ENCODE data around the gene TYR.
"Not testable (repeated sequence)": the region's sequence is repeated elsewhere in the genome, so short reads cannot be mapped to it uniquely, and the experiment has no call there.

The TYR gene

GRCh38 chr11:89338073-89338472 lies 160.4 kb downstream of the TYR start:
- H3K4me3 ChIP-seq (ENCODE audit: insufficient read length, low read depth); H3K4me1 ChIP-seq (ENCODE audit: insufficient read depth, insufficient read length): not testable (repeated sequence)

GRCh38 chr11:89340450-89340849 lies 162.8 kb downstream of the TYR start:
- H3K4me1 ChIP-seq (ENCODE audit: insufficient read depth, insufficient read length); DNase-seq (ENCODE audit: low read depth, low spot score); H3K36me3 ChIP-seq (ENCODE audit: insufficient read depth, insufficient read length, low read length); H3K4me3 ChIP-seq (ENCODE audit: insufficient read length, low read depth); H3K27me3 ChIP-seq (ENCODE audit: insufficient read depth, insufficient read length); H3K9ac ChIP-seq (ENCODE audit: insufficient read length, low read depth); H3K9me3 ChIP-seq (ENCODE audit: insufficient read depth, low read length): not testable (repeated sequence)

More at GRCh38 chr11:89338073-89338472, 160.4 kb downstream of the TYR start:
- not testable (repeated sequence) for DNase-seq (ENCODE audit: low read depth, low spot score); H3K9ac ChIP-seq (ENCODE audit: insufficient read length, low read depth); H3K27me3 ChIP-seq (ENCODE audit: insufficient read depth, insufficient read length); H3K36me3 ChIP-seq (ENCODE audit: insufficient read depth, insufficient read length, low read length); H3K9me3 ChIP-seq (ENCODE audit: insufficient read depth, low read length)

GRCh38 chr11:89342880-89343572 lies 165.4 kb downstream of the TYR start:
- H3K27me3 ChIP-seq (ENCODE audit: insufficient read depth, insufficient read length); H3K4me3 ChIP-seq (ENCODE audit: insufficient read length, low read depth); H3K4me1 ChIP-seq (ENCODE audit: insufficient read depth, insufficient read length); H3K36me3 ChIP-seq (ENCODE audit: insufficient read depth, insufficient read length, low read length); H3K9me3 ChIP-seq (ENCODE audit: insufficient read depth, low read length); DNase-seq (ENCODE audit: low read depth, low spot score); H3K9ac ChIP-seq (ENCODE audit: insufficient read length, low read depth): not testable (repeated sequence)

Measured in NT2/D1 (cell line).